GM10248 (cell line): ENCODE data around the gene BLOC1S1.

Experiments used
- CTCF ChIA-PET: fragments of 300-600 bp; sonication (Branson Sonifier 250); formaldehyde crosslinking; extraction: SDS; loops from one replicate; lab custom pipeline; 2021; ENCODE audit warnings: antibody characterized with exemption; lab: Yijun Ruan, JAX
- POLR2A ChIA-PET: fragments of 350-650 bp; sonication (Branson Sonifier 250); formaldehyde crosslinking; extraction: SDS; loops from one replicate; lab custom pipeline; 2020; ENCODE audit warnings: antibody characterized with exemption; lab: Yijun Ruan, JAX
- DNase-seq: peaks from one replicate; pipeline ENCODE4 v3.0.0; 2012; ENCODE audit errors: extremely low spot score
- TF ChIP-seq, protein P1 (sequence below): IDR thresholded peaks from 2 replicates; pipeline ENCODE4 v1.5.1; 2012; ENCODE audit warnings: mild to moderate bottlenecking, low read depth; ENCODE audit errors: extremely low read depth, missing control alignments, control extremely low read depth

The BLOC1S1 gene

GRCh38 chr12:55676707-55677106 is 39.1 kb upstream of the BLOC1S1 start:
- no peak for DNase-seq
- ChIA-PET POLR2A (no interaction called here), CTCF (interaction anchor here (1.1 to 1.5 kb wide), 5 partner anchors 17 to 61 kb away, joined by 3 read pairs; partner anchors contain the start of gene ITGA7)
- TF ChIP-seq, protein P1, sequence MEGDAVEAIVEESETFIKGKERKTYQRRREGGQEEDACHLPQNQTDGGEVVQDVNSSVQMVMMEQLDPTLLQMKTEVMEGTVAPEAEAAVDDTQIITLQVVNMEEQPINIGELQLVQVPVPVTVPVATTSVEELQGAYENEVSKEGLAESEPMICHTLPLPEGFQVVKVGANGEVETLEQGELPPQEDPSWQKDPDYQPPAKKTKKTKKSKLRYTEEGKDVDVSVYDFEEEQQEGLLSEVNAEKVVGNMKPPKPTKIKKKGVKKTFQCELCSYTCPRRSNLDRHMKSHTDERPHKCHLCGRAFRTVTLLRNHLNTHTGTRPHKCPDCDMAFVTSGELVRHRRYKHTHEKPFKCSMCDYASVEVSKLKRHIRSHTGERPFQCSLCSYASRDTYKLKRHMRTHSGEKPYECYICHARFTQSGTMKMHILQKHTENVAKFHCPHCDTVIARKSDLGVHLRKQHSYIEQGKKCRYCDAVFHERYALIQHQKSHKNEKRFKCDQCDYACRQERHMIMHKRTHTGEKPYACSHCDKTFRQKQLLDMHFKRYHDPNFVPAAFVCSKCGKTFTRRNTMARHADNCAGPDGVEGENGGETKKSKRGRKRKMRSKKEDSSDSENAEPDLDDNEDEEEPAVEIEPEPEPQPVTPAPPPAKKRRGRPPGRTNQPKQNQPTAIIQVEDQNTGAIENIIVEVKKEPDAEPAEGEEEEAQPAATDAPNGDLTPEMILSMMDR: no peak

DNA sequence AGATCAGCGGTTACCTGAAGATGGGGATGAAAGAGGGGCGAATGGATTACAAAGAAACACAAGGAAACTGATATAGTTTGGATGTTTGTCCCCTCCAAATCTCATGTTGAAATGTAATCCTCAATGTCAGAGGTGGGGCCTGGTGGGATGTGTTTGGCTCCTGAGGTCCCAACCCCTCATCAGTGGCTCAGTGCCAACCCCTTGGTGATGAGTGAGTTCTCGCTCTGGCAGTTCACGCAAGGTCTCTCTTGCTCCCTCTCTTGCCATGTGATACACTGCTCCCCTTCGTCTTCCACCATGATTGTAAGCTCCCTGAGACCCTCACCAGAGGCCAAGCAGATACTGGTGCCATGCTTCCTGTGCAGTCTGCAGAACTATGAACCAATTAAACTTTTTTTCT is 36.2 kb upstream of the BLOC1S1 start:
- CTCF ChIA-PET: no interaction called here
- TF ChIP-seq, protein P1: no peak
- no peak for DNase-seq
- POLR2A ChIA-PET: no interaction called here

DNA sequence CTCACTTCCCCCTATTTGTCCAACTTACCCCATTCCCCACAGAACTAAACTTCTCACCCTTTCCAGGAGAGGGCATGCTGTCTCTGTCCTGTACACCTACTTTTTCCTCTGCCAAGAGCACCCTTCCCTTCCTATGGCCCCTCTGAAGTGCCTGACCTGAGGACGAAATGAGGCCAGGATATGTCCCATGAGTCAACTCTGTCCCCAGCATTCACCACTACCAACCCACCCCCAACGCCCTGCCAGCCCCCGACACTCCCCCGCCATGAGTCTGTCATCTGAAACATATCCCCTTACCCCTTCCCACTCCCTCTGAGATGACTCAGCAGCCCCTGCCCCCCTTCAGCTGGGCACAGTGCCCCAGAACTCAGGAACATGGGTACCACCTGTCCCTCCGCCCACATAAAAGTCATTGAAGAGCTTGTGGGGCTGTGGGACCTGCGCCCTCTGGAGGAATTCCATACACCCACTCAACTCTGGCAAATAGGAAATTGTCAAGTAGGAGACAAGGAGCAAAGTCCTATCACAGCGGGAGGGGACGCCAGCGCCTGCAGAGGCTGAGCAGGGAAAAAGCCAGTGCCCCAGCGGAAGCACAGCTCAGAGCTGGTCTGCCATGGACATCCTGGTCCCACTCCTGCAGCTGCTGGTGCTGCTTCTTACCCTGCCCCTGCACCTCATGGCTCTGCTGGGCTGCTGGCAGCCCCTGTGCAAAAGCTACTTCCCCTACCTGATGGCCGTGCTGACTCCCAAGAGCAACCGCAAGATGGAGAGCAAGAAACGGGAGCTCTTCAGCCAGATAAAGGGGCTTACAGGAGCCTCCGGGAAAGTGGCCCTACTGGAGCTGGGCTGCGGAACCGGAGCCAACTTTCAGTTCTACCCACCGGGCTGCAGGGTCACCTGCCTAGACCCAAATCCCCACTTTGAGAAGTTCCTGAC is 34.4 kb upstream of the BLOC1S1 start:
- CTCF ChIA-PET: interaction anchor here (1.0 to 4.3 kb wide), 7 partner anchors 10 to 58 kb away, joined by 3 to 25 read pairs (median 5); no protein-coding TSS in a partner anchor
- POLR2A ChIA-PET: no interaction called here
- DNase-seq: no peak
- TF ChIP-seq, protein P1: peak; percentile 14

DNA sequence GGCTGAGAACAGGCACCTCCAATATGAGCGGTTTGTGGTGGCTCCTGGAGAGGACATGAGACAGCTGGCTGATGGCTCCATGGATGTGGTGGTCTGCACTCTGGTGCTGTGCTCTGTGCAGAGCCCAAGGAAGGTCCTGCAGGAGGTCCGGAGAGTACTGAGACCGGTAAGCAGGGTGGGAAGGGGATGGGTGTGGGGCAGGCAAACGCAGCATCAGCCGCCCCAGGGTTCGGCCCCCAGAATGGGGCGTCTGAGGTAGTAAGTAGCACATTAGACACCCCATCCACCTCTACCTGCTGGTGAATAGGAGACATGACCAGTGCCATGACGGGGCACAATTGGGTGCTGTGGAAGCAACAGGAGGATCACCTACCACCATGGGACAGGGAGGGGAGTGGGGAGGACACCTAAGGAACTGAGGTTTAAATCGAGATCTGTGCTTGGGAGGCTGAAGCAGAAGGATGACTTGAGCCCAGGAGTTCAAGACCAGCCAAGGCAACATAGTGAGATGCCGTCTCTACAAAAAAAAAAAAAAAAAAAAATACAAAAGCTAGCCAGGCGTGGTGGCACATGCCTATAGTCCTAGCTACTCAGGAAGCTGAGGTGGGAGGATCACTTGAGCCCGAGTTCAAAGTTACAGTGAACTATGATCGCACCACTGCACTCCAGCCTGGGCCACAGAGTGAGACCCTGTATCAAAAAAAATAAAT is 33.6 kb upstream of the BLOC1S1 start:
- peak; percentile 10 for DNase-seq
- POLR2A ChIA-PET: no interaction called here
- CTCF ChIA-PET: interaction anchor here (1.0 to 4.3 kb wide), 7 partner anchors 11 to 57 kb away, joined by 3 to 25 read pairs (median 5); no protein-coding TSS in a partner anchor
- TF ChIP-seq, protein P1: no peak

GRCh38 chr12:55683676-55684075 is 32.2 kb upstream of the BLOC1S1 start:
- TF ChIP-seq, protein P1: no peak
- ChIA-PET POLR2A (no interaction called here), CTCF (interaction anchor here (0.9 to 4.3 kb wide), 2 partner anchors 27 to 65 kb away, joined by 3 to 25 read pairs; no protein-coding TSS in a partner anchor)
- DNase-seq: no peak

GRCh38 chr12:55684761-55685370 is 31.0 kb upstream of the BLOC1S1 start:
- POLR2A ChIA-PET: no interaction called here
- CTCF ChIA-PET: interaction anchor here (4.3 kb wide), 1 partner anchor 28 kb away, joined by 25 read pairs; no protein-coding TSS in a partner anchor
- no peak for DNase-seq
- TF ChIP-seq, protein P1: no peak
